GM19240 (cell line): ENCODE results near the gene MRTFB.

Source experiments
- DNase-seq: peaks from one replicate; pipeline ENCODE4 v3.0.0; 2011; ENCODE audit warnings: low spot score; ENCODE audit not compliant: insufficient read length

Gene MRTFB

GRCh38 chr16:14307059-14307526 is 236.0 kb downstream of the MRTFB start:
- no peak for DNase-seq

GRCh38 chr16:14307527-14308367 is 236.6 kb downstream of the MRTFB start:
- DNase-seq, result no peak

DNA sequence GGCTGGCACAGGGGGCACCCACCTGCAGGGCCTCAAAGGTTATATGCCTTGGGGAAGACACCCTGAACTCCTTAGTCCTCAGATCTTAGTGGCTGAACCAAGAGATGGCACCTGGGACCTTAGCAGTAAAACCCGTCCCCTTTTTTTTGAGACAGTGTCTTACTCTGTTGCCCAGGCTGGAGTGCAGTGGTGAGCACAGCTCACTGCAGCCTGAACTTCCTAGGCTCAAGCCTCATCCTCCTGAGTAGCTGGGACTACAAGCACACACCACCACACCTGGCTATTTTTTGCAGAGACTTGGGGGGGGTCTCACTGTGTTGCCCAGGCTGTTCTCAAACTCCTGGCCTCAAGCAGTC is 237.2 kb downstream of the MRTFB start:
- no peak for DNase-seq

DNA sequence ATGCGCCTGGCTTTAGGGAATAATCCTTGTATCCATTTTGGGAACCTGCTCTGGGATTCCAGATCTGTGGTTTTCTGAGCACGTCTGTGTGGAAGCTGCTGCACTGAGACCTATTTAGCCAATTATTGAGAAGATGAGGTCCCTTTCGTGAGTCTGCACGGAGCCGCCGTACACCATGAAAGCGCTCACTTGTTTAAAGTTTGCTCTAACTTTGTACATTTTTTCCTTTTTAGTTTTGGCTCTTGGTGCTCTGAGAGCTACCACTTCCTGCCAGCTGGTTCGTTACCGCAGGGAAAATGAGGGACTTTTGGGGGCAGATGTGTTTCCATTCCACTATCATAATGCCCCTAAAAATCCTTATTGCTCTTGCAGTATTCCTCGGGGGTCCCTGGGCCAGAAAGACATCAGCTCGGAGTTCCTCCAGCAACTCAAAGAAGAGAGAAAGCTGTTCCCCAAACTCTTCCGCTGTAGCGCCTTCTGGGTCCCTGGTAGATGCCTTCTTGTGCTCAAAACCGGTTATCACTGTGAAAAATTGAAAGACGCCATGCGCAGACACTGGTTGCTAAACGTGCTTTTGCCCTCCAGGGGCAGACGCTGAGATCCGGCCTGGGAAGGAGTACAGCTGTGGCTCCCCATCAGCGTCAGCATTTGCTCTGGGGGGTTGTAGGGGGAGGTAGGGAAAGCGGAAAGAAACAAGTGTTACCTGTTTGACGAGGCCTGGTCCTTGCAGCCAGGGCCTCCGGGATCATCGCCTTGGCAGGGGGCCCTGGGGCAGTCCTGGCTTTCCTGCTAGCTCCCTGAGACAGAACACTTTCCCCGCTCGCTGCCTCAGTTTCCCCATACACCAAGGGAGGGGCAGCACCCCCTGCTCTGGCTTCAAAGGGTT is 238.1 kb downstream of the MRTFB start:
- DNase-seq, result no peak

DNA sequence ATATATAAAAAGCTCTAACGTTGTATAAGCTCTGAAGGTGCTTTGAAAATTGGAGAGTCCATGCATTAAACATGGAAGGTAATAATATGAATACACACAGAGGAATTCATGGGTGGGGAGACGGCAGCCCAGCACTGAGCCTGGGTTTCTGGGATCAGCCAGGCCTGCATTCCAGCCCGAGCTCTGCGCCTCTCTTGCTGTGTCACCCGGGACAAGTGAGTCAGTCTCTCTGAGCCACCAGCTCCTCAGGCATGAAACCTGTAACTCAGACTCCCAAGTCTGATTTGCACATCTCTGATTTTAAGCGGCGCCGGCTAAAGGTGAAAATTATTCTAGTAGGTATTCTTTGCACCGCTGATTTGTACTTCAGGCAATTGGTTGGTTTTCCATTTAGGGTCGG is 238.8 kb downstream of the MRTFB start:
- DNase-seq, result no peak

GRCh38 chr16:14310519-14310991 is 239.4 kb downstream of the MRTFB start:
- no peak for DNase-seq

DNA sequence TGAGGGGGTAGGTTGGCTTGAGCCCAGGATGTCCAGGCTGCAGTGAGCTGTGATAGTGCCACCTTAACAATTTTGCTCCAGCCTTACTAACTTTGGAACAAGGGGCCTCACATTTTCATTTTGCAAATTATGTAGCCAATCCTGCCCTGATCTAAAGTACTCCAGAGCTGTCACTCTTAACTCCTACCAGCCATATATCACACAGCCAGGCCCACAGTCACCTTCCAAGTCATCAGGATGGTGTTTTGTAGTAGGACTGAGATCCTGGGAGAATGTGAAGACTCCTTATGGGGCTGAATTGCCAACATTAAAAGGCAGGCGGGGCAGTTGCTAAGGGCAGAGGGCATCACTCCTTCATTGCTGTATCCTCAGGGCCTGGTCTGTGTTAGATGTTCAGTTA is 243.0 kb downstream of the MRTFB start:
- DNase-seq, result no peak

DNA sequence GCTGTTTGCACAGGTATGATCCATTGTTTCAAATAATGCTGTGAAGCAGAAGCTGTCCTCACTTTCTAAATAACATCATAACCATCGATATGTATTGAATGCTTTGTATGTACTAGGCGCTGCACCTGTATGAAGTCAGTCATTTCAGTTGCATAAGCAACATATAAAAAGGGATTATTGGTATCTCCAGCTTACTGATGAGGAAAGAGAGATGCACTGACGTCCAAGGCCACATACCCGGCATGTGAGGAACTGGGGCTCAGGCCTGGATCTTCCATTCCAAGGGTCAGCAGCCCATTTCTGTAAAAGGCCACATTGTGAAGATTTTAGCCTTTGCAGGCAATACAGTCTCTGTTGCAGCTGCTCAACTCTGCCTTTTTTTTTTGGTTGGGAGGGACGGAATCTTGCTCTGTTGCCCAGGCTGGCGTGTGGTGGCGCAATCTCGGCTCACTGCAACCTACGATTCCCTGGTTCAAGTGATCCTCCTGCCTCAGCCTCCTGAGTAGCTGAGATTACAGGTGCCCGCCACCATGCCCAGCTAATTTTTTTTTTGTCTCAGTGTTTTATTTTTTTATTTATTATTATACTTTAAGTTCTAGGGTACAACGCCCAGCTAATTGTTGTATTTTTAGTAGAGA is 244.7 kb downstream of the MRTFB start:
- DNase-seq, result no peak
